ENCODE data around the gene YEATS4.
"Not testable (repeated sequence)": the region's sequence is repeated elsewhere in the genome, so short reads cannot be mapped to it uniquely, and the experiment has no call there.

The YEATS4 gene

DNA sequence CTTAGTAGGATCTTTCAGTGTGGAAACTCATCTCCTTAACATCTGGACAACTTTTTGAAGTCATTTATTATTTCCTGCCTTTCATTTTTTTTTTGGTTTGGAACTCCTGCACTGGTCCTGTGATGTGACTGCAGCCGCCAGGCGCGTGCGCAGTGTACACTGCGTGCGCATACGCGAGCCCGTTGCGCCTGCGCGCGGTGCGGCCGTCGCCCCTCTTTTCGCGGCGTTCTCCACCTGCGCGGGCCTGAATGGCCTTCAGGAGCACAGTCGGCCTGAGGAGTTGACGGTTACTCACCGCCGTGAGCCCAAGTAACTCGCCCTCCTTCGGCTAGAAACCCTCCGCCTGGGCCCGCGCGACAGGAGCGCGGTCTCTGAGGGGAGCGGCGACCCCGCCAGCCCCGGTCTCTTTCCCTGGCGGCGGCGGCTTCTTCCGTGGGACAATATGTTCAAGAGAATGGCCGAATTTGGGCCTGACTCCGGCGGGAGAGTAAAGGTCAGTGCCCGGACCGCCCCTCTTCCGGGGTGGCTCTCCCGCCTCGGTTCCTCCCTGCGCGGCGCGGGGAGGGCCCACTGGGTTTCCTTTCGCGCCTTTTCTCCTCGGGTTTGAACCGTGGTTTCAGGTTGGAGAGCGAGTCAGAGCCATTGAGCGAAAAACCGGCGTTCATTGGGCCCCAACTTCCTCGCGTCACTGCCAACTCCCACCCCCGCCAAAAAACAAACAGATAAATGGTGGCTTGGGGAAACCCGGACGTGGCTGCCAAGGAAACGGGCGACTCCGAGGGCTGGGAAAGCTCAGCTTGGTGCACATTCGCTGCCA is at the start of gene YEATS4:
Gene YEATS4 (plus strand): TSS at position 213 of the 817 bp plus-strand sequence. CDS start 230 bp downstream, at position 443.
- peak; percentile 94 for DNase-seq

DNA sequence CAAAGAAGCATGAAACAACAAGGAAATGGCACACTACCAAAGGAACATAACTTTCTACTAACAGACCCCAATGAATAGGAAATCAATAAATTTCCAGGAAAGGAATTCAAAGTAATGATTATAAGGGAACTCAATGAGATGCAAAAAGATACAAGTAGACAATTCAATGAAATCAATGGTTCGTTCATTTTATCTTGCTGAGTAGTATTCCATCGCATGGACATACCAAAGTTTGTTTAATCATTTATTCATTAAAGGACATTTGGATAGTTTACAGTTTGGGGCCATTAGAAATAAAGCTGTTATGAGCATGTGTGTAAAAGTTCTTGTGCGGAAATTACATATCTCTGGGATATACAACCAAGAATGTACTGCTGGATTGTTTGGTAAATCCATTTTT is 46.3 kb upstream of the YEATS4 start:
- no peak for DNase-seq

DNA sequence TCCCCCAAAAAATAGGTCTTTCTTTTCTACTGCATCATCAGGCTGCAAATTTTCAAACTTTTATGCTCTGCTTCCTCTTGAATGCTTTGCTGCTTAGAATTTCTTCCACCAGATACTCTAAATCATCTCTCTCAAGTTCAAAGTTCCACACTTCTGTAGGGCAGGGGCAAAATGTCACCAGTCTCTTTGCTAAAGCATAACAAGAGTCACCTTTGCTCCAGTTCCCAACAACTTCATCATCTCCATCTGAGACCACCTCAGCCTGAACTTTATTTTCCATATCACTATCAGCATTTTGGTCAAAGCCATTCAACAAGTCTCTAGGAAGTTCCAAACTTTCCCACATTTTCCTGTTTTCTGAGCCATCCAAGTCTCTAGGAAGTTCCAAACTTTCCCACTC is 42.8 kb upstream of the YEATS4 start:
- DNase-seq = not testable (repeated sequence)

DNA sequence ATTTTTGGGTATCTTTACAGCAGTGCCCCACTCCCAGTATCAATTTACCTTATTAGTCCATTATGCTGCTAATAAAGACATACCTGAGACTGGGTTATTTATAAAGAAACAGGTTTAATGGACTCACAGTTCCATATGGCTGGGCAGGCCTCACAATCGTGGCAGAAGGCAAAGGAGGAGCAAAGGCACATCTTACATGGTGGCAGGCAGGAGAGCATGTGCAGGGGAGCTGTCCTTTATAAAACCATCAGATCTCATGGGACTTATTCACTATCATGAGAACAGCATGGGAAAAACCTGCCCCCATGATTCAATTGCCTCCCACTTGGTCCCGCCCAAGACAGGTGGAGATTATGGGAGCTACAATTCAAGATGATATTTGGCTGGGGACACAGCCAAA is 42.3 kb upstream of the YEATS4 start:
- not testable (repeated sequence) for DNase-seq

DNA sequence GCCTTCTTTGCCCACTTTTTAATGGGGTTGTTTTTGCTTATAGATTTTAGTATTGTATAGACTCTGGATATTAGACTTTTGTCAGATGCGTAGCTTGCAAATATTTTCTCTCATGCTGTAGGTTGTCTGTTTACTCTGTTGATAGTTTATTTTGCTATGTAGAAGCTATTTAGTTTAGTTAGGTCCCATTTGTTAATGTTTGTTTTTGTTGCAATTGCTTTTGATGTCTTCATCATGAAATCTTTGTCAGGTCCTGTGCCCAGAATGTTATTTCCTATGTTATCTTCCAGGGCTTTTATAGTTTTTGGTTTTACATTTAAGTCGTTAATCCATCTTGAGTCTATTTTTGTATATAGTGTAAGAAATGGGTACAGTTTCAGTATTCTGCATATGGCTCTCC is 41.3 kb upstream of the YEATS4 start:
- DNase-seq = no peak

DNA sequence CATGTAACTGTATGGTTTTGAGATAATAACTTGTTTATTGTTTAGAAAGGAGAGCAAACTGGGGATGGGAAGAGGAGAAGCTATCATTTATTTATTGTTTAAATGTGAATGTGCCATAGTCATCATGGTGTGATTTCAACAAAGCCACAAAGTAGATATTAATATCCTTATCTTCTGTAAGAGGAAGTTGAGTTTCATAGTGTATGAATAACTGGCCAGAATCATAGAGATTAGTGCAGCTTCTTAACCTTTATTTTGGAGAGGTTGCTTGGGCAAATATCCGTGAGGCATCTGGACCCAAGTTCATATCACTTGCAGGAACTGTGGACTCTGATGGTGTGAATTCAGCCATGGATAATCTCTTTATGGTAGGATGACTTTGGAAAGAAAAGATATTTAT is 38.2 kb upstream of the YEATS4 start:
- DNase-seq = no peak

DNA sequence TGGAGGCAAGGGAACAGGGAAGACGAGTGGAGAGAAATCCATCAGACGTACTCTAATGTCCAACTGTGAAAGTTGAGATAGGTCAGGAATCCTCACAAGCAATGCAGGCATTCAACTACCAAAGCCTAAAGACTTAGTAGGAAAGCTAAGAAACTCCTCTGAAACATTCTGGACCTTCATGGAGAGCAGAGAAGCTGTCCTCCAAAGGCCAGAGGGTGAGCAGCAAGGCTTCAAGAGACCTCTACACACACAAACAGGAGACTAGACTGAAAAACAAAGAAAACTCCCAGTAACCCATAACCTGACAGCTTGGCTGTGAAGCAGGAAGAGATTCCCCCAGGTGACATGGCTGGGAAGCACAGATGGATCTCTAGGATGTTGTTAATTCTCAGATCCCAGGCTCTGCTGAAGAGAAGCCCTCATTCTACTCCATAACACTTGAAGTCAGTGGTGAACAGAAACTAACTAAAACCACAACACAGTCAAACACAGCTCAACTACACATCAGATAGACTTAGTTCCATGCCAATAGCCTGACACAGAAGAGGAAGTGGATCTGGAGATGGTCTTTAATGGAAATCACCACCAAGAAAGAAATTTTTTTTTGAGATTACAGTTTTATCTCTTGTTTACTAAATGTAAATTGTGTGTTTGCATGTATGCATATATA is 34.6 kb upstream of the YEATS4 start:
- no peak for DNase-seq

DNA sequence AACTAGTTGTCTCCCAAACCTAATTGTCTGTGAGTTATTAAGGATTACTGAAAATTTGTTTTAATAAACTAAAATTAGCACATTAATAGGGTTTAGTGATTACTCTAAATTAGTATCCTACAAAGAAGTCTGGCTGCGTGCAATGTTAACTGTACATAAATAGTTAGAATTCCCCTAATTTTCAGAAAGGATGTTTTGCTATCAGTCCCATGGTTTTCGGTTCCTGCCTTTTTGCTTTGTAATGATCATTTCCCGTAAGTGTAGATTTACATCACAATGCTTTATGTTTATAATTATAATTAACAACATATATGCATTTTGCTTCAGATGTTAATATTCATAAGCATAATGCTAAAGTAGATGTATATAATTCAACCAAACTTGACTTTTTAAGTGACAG is 31.1 kb upstream of the YEATS4 start:
- no peak for DNase-seq

DNA sequence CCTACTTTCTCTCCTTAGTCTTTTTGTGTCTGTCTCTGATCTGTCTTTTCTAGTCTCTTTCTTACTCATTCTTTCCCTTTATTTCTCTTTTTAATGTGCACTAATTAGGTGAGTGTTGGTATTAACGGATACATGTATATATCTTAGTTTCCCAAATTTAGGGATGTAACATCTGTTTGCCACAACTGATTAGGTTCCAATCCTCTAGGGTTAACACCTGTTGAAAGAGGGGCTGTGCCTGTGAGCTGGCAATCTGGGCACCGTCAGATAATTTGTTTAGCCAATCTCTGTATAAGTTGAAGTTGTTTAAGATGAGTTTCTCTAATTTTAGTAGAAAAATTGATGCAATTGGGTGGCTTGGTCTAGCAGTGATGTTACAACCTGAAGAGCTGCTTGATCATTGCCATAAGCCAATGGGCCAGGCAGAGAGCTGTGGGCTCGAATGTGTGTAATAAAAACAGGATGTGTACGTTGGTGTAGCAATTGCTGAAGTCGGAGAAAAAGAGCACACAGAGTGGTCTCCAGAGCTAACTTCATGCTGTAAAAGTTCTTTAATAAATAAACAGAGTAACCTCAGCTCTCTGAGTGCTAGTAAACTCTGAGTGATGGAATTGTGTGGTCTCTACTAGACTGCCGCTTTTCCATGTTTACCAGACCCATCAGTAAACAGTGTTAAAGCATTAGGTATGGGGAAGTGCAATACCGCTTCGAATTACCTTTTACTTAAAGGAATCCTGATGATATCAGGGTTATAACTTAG is 29.7 kb upstream of the YEATS4 start:
- no peak for DNase-seq

DNA sequence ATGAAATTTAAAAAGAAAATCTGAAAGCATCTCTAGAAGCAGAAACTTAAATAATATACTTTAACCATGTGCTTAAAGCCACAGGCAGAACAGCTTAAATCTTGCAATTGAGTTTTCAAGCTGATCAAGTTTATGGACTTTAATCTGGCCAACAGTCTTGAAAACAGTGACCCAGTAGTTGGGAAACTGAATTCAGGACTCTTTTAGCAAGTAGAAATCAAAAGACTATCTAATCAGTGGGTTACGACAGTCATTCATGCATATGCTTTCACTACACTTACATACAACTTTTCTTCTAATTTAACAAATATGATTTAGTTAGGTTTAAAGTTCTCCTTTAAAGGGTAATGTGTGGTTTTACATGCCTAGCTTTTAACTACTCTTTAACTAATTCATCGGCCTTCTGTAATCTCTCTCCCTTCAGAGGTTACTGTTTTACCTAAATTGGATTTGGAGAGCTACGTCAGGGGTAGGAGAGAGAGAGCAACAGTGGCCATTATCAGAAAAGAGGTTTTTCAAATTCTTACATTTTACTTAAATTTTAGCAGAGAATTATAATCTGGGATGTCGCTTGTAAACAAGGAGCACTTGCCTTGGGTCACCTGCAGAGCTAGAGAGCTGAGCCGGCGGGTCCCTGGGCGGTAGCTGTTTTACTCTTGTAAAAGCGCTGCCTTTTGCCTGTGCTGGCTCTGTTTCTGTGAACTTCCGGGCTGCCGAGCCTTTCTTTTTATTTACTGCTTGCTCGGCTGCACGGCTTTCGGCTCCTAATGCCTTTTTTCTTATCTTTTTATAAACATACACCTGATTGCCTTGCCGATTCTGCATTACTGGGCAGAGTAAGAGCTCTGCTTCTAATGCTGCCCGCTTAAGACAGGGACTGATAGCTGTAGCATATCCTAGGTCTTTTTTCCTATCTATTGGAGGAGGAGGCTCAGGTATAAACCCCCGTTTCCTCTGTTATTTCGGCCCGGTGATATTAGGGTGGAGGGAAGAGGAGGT is 28.8 kb upstream of the YEATS4 start:
- peak; percentile 16 for DNase-seq

DNA sequence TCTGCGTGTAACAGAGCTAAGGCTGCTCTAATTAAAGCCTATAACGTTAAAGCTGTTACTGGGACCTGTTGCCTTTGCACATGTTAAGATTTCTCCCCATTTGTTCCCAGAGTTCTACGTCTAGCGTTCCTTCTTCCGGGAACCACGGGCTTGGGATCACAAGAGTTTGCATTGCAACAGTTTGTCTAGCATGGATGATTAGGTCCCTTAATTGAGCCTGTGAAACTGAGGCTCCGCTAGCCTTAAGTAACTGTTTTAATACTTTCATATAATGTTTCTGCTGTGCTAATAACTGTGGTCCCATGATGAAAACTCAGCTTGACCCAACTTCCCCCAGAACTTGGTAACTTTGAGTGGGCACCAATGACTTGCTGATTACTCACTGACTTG is 28.0 kb upstream of the YEATS4 start:
- DNase-seq = no peak

DNA sequence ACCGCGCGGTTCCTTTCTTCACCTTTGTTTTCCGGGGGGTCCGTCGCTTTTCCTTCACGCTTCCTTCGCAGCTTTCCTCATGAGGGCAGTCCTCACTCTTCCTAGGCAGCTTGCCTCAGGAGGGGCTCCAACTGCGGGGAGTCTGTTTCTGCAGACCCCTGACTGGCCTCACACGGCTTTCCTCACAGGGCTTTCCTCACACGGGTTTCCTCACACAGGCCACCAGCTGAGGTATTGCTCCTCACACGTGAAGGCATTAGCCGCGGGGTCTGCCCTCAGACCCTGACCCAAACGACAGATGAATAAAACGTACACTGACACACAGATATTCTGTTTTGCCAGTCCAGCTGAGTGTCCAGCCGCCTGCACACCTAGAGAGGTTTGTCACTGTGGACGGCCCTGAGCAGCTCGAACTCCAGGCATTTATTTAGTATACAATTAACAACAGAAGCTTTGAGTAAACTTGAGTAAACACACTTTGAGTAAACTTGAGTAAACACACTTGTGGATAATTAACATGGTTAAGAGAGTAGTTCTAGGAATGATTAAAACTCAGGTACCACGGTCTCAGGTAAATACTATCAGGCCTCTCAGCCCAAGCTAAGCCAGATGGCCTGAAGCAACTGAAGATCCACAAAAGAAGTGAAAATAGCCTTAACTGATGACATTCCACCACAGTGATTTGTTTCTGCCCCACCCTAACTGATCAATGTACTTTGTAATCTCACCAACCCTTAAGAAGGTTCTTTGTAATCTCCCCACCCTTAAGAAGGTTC is 27.4 kb upstream of the YEATS4 start:
- DNase-seq = no peak

DNA sequence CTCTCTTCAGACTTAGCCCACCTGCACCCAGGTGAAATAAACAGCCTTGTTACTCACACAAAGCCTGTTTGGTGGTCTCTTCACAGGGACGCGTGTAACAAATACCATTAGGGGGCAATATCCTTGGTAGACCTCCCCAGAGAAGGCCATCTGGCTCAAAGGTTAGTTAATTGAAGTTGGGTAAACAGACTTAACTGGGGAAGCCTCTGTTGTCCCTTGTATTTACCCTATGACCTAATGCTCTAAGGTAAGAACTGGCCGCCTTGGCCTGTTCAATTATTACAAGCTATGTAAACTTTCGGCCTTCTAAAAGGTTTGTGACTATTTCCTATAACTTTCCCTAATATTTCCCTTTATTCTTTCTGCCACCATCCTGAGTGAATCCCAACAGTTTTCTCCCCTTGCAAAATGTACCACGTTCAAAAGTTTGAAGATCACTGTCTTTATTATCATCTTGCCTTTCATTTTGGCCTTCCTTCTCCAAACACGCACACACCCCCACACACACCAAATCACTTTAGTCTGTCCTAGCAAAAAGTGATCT is 26.7 kb upstream of the YEATS4 start:
- no peak for DNase-seq

DNA sequence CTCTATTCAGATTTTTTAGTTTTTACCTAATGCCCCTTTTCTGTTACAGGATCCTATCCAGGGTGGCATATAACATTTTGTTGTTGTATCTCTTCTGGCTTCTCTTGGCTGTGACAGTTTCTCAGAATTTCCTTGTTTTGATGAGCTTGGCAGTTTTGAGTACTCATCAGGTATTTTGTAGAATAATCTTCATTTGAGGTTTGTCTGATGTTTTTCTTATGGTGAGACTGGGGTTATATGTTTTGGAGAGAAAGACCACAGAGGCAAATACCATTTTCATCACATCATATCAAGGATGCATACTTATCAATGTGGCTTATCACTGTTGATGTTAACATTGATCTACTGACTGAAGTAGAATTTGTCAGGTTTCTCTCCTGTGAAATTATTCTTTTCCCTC is 25.4 kb upstream of the YEATS4 start:
- DNase-seq = no peak

DNA sequence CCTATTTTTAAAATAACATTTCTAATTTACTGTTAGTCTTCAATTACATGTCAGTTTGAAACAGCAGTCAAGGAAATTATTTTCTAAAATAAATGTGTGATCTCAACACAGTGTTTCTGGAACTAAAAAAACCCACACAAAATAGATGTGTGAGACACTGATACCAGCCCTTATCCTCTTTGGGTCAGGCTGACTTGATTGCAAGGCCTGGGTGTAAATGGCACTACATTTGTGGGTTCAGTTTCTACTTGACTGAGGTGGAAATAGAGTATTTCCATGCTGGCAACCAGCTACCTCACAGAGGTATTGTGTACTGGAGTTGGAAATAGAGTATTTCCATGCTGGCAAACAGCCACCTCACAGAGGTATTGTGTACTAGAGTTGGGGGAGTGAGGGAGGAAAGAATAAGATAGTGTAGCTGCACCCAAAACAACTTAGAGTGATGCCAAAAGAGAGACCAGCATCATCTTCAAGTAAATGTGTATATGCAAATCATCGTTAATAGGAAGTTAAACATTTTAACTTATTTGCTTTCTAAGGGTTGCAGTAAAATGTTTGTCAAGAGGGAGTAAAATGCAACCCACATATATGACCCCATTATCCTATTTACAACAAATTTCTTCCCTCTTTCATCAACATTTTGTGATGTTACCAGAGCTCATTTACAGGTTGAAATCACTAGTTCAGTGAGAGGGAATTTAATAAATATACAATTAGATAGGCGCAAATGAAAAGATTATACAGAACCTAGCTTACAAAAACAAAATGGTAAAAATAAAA is 22.0 kb upstream of the YEATS4 start:
- no peak for DNase-seq

DNA sequence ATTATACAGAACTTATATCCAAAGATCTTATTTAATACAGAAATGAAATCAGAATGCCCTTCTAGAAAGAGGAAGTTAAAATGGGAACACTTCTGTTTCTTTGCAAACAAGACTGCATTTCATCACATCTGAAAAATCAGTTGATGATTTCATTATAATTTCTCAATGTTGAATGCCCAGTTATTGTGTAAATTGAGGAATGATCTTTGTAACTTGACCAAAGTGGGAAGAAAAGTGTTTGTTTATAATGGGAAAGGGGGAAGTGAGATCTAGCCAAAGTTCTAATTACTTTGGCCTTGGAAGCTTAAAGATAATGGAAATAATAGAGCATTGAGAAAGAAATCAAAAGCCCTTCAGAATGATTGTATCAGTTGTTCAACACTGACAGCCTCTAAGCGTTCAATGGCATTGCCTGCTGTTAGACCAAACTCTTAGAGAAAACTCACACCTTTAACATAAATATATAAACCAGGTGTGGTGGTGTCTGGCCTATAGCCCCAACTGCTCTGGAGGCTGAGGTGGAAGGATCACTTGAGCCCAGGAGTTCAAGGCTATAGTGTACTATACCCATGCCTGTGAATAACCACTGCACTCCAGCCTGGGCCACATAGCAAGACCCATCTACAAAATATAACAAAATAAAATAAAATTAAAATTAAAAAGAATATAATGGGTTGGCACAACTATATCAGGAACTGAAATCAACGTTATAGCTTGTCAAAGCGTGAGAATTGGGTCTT is 21.3 kb upstream of the YEATS4 start:
- DNase-seq = no peak

DNA sequence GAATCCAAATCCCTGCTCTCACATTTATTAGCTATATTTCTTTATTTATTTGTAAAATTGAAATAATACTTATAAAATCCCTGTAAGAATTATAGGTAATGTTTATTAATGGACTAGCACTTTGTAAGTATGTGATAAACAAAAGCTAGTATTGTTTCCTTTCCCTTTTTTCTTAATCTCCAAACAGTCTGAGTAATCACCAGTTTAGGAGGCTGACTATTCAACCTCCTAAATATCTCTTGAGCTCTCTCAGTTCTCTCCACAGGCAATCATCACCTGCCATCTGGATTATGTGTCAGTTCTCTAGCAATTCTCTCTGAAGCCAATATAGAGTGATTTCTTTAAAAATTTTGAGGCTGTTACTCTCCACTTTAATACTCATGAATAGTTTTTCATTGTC is 20.6 kb upstream of the YEATS4 start:
- no peak for DNase-seq

DNA sequence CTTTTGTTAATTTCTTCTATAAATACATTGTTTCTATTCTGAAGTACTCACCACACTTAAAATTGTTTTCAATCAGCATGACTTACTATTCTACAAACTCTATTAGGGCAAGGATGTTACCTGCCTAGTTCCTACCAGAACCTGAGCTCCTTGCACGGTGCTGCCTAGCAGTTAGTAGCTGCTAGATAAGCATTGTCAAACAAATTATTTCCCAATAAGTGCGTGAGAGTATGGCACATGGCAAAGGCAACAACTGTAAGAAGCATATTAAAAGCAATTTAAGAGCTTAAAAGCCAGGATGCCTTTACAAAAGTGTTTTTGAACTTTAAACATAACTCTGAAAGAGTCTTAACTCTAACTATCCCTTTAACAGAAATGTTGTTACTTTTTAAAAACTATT is 19.5 kb upstream of the YEATS4 start:
- DNase-seq = no peak

DNA sequence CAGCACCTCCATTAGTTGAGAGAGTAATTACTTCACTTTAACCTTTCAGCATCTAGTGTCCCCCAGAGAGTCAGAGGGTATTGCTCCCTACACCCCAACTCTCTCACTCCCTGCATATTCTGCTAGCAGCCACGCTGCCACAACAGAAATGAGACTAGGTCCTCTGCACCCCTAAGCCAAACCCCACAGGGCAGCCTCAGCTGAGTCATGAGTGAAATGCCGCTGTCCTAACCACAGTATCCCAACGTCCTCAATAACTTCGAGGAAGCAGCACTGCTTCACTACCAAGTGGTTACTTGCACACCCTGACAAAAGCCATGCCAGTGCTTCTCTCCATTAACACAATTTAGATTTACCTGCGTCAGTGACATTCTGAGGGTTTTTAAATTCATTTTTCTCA is 18.2 kb upstream of the YEATS4 start:
- no peak for DNase-seq

DNA sequence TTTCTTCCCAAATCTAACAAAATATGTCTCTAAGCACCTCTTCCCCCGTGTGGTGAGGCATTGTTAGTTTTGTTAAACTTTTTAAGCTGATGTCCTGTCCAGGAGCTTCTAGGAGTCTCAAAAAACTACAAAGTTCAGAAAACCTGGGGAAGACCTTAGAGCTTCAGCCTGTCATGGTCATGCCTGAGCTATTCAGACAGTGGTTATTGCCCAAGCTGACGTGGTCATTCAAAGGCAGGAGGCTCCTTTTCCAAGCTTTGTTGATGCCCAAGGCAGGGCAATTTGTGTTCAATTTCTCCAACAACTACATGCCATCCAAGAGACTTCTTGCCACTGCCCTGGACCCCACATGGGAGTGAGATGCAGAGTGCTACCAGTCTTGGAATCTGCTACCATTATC is 17.1 kb upstream of the YEATS4 start:
- DNase-seq = no peak

All from RPMI8226 (cell line).